Stimulated activated CD4-positive, alpha-beta T cell treated with anti-CD3 and anti-CD28 coated beads, Interleukin-2, amount 100 ng/mL, for 4 hours (primary cell): ENCODE measurements around the gene D2HGDH.
"Not testable (repeated sequence)": the region's sequence is repeated elsewhere in the genome, so short reads cannot be mapped to it uniquely, and the experiment has no call there.

Source experiments
- DNase-seq: peaks from one replicate; pipeline ENCODE4 v3.0.0-alpha.2; 2020; ENCODE audit warnings: low read depth

D2HGDH gene

GRCh38 chr2:241808721-241809382, 74.4 kb downstream of the D2HGDH start, which contains the start of gene NEU4:
NEU4 (plus strand) TSS chr2:241809193; CDS start chr2:241814485, 5,292 bp downstream.
- DNase-seq: no peak

DNA sequence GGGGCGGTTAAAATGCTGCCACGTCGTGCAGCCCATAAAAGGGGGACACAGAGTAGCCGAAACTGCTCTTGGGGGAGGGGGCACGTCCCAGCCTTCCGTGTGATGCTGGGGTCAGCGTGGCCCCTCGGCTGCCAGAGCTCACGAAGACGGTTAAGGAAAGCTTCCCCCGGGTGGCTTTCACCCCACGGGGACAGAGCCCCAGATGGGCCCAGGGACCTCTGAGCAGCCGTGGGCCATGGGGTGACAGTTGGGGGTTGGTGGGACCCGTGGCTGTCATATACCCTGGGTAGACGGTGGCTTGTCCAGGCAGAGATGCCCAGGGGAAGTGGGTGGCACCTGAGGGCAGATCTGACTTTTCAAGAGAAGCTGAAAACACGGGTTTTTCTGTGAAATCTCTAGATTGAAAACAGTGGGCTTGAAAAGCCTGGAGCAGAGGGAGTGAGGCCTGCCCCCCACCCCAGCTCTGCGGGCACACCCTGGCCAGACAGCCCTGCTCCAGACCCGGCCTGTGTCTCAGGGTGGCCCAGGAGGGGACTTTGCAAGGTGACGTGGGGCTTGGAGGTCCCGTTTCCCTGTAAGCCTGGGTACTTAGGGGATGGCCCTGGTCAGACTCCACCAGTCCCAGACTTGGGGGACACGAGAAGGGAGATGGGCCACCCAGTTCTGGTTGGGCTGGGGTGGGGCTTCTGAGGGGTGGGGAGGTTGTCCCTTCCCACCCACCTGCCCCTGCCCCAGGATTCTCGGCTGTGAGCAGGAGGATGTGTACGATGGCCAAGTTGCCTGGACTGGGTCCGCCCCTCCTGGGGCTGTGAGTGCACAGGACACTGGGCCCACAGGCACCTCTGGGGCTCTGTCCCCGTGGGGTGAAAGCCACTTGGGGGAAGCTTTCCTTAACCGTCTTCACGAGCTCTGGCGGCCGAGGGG, 75.2 kb downstream of the D2HGDH start:
- DNase-seq: no peak

GRCh38 chr2:241810307-241811200, 76.1 kb downstream of the D2HGDH start:
- no peak for DNase-seq

DNA sequence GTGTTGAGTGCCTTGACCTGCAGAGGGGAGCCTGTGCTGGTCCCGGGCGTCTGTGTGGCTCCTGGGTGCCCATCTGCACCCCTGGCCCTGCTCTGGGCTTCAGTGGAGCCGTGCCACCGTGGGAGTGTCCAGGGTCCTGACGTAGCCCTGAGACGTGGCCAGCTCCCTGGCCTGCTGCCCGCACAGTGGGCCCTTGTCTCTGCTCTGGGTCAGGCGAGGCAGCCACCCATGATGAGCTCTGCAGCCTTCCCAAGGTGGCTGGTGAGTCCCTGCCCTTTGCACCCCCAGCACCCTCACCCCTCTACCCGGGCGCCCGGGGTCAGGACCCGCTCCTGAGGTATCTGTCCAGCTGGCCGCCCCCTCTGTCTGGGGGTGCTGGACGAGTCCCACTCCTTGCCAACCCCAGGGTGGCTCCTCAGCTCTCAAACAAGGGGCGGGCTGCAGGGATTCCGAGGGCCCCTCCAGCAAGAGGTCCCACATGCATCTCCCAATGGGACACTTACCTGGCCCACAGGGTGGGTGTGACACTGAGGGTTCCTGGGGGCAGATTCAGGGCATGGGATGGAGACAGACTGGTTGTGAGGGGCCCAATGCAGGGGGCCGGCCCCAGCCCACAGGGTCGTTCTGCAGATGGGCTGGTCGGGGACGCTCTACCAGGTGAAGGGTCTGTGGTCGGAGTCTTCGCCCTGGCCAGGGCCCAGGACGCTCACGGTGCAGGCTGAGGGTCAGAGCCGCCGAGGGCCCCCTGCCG, 76.9 kb downstream of the D2HGDH start:
- DNase-seq: no peak

DNA sequence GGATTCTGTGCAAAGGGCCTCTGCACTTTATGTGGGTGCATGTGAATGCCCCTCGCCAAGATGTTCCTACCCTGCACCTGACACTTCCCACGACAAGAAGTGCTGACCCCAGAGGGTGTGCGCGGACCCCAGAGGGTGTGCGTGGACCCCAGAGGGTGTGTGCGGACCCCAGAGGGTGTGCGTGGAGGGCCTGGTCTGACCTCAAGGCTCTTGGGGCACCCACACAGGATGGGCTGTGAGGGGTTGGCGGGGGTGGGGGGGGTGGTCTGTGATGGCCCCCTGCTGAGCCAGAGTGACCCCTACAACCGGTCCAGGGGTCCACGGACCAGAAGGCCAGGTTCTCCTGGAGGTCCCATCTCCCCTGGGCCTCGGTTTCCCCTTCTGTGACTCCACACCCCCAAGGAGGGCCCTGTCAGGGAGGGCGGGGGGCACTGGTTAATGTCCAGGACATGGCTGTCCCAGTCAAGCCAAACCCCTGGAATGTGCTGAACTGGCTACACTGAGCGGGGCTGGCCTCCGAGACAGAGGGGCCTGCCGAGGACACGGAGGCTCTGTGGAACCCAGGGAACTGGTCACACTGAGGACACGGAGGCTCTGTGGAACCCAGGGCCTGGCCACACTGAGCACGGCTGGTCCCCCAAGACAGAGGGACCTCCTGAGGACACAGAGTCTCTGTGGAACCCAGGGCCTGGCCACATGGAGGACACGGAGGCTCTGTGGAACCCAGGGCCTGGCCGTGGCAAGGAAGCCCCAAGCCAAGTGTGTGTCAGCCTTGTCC, 77.7 kb downstream of the D2HGDH start:
- DNase-seq: no peak

DNA sequence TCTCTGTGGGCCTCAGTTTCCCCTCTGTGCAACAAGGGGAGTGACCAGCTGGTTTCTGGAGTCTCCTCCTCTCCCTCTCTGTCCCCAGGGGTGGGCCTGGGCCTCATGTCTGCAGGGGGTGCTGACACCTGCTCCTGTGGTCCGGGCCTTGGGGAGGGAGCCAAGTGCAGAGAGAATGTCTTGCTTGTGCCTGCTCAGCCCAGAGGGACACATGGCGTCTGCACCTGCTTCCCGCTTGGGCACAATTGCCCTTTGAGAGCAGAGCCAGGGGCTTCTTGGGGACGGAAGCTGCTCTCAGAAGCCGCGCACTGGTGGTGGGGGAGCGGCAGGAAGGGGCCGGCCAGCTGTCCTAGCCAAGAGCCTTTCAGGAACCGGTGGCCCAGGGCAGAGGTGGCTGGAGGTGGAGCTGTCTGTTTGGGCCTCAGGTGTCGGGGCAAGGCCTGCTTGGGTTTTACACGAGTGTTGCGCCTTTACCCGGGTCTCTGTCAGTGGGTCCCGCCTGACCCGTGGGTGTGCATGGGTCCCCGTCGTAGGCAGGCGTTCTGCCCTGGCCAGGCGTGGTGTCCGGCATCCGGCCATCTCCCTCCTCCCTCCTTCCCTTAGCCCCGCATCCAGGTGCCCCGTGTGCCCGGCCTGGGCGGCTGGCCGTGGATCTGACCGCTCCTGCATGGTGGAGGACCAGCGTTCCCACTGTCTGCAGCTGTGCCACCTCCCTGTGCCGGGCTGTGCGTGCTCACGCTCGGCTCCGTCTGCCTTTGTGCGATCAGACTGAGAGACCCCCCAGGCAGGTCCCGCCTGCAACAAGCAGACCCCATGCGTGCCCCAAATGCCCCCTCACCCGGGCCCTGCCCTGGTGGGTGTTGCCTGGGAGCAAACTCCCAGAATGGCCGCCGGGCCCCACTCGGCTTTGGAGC, 78.6 kb downstream of the D2HGDH start:
- no peak for DNase-seq

DNA sequence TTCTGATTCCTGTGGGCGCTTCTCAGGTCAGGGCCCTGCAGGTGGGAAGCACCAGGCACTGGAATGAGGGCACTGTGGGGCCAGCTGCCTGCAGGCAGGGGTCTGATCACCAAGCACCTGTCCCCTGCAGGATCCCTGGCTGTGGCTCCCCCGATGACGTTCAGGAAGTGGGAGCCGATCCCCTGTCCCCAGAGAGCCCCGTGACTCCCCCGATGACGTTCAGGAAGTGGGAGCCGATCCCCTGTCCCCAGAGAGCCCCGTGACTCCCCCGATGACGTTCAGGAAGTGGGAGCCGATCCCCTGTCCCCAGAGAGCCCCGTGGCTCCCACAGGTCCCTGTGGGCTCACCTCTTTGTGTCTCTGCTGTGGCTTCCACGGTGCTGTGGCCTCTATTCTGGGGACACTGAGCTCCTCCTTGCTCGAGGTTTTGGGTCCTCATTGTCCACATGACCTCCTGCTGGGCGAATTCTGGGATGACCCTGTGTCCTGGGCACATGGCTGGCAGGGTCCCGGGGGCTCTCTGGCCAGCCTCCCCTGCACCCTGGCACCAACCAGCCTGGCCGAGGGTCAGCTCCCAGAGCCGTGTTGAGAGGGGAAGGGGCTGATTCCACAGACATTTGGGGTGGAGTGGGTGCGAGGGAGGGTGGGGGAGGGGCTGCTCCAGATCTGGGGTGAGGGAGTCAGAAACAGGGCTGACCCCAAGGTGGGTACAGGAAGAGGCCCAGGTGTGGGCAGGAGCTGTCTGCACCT, 79.4 kb downstream of the D2HGDH start:
- DNase-seq: no peak

GRCh38 chr2:241814393-241814642, 79.9 kb downstream of the D2HGDH start:
- no peak for DNase-seq

- DNase-seq: no peak
These were observed 80.4 kb downstream of the D2HGDH start for GRCh38 chr2:241814643-241815476.

DNA sequence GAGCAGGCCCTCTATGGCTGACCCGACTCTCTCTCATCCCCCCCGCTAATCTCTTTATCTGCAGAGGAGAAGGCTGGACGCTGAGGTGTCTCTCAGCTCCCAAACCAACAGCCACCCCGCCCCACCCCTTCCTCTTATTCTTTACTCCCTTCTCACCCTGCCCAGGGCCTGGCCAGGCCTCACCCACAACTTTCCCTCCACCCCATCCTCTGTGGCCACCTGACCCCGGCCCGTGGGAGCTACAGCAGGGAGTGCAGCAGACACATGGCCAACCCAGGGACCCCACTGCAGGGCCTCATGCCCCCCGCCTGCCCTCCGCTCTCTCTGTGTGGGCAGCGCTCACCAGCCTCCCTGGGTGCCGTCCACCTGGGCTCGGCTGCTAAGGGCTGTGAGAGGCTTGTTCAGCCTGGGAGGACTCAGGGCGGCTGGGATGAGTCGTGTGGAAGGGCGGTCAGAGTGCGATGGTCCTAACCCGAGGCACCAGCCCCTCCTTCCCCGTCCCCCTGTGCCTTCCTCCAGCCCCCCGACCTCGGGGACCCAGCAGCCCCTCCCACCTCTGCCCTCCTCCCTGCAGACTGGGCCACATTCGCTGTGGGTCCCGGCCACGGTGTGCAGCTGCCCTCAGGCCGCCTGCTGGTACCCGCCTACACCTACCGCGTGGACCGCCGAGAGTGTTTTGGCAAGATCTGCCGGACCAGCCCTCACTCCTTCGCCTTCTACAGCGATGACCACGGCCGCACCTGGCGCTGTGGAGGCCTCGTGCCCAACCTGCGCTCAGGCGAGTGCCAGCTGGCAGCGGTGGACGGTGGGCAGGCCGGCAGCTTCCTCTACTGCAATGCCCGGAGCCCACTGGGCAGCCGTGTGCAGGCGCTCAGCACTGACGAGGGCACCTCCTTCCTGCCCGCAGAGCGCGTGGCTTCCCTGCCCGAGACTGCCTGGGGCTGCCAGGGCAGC, 81.3 kb downstream of the D2HGDH start:
- no peak for DNase-seq

- no peak for DNase-seq
These were observed 82.1 kb downstream of the D2HGDH start for GRCh38 chr2:241816431-241817121.

DNA sequence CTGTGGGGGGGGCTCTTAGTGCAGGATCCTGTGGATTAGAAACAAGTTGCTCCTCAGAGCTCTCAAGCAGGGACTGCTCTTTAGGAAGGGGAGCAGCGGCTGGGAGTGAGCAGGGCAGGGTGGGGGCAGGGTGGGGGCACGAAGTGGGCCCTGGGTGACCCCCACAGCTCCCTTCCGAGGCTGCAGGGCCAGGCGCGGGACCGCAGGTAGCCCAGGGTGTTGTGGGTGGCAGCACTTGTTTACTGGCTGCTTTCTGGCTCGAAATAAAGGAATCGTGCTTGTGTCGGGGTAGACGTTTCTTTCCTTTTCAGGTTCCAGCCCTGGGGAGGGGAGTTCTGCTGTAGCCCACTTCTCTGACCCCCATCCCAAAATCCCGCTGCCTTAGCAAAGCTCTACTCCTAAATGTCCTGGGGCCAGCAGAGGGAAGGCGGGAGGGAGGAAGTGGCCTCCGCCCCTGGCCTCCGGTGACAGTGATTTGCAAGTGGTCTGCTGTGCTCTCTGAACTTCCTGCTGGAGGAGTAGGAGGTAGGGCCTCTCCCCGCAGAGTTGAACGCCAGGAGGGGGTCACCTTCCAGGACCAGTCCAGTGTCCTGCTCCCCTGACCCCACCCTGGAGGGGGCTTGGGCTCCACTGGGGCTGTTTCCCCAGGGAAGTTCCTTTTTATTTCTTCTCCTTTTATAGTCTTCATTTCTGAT, 82.8 kb downstream of the D2HGDH start:
- no peak for DNase-seq

GRCh38 chr2:241817821-241818215, 83.4 kb downstream of the D2HGDH start:
- DNase-seq: not testable (repeated sequence)
